H9 (cell line): ENCODE measurements around the gene ZNF3. TPM values are rescaled to one million over a fixed set of nuclear protein-coding genes. Genes with fewer than 3 reads are reported as not detected.

Source experiments
- DNase-seq: peaks from one replicate; pipeline ENCODE4 v3.0.0-alpha.2; 2017
- H2AFZ ChIP-seq: one replicate; pipeline ENCODE4 v1.6.1; 2013; ENCODE audit warnings: mild to moderate bottlenecking, low read length, control low read depth, moderate library complexity
- H2AK5ac ChIP-seq: 2 replicates; pipeline ENCODE4 v1.6.1; 2013; ENCODE audit warnings: low read length, control low read depth, mixed read lengths; ENCODE audit not compliant: insufficient read length
- H2BK120ac ChIP-seq: one replicate; pipeline ENCODE4 v1.6.1; 2013; ENCODE audit warnings: low read depth, mild to moderate bottlenecking, low read length, control low read depth, inconsistent platforms; ENCODE audit not compliant: poor library complexity, severe bottlenecking
- H2BK12ac ChIP-seq: 2 replicates; pipeline ENCODE4 v1.6.1; 2013; ENCODE audit warnings: low read length, control low read depth, mixed read lengths, low read depth; ENCODE audit not compliant: insufficient read length
- H2BK15ac ChIP-seq: 2 replicates; pipeline ENCODE4 v1.6.1; 2013; ENCODE audit warnings: low read depth, low read length, control low read depth
- H2BK20ac ChIP-seq: one replicate; pipeline ENCODE4 v1.6.1; 2013; ENCODE audit warnings: low read depth, mild to moderate bottlenecking, low read length, control low read depth, inconsistent platforms; ENCODE audit not compliant: poor library complexity, severe bottlenecking
- H2BK5ac ChIP-seq: 2 replicates; pipeline ENCODE4 v1.6.1; 2013; ENCODE audit warnings: low read length, control low read depth, mixed read lengths; ENCODE audit not compliant: insufficient read length
- H3K14ac ChIP-seq: 2 replicates; pipeline ENCODE4 v1.6.1; 2013; ENCODE audit warnings: low read length, control low read depth; ENCODE audit not compliant: insufficient read depth
- H3K18ac ChIP-seq: 2 replicates; pipeline ENCODE4 v1.6.1; 2013; ENCODE audit warnings: low read depth, mild to moderate bottlenecking, mixed read lengths, low read length, control low read depth; ENCODE audit not compliant: insufficient read length
- H3K23ac ChIP-seq: 2 replicates; pipeline ENCODE4 v1.6.1; 2013; ENCODE audit warnings: low read length, control low read depth, mixed read lengths, low read depth; ENCODE audit not compliant: insufficient read length
- H3K23me2 ChIP-seq: 2 replicates; pipeline ENCODE4 v1.6.1; 2013; ENCODE audit warnings: low read depth, mild to moderate bottlenecking, mixed read lengths, low read length, control low read depth; ENCODE audit not compliant: insufficient read length, poor library complexity, severe bottlenecking
- H3K27ac ChIP-seq: 2 replicates; pipeline ENCODE4 v1.5.1; 2013; ENCODE audit warnings: low read length, control low read depth, mixed read lengths, low read depth; ENCODE audit not compliant: insufficient read length
- H3K27me3 ChIP-seq: 2 replicates; pipeline ENCODE4 v1.6.1; 2013; ENCODE audit warnings: low read length, control low read depth, inconsistent platforms; ENCODE audit not compliant: insufficient read depth
- H3K4ac ChIP-seq: 2 replicates; pipeline ENCODE4 v1.6.1; 2013; ENCODE audit warnings: low read depth, mild to moderate bottlenecking, control low read depth, inconsistent platforms, low read length, moderate library complexity
- H3K4me1 ChIP-seq: 2 replicates; pipeline ENCODE4 v1.6.1; 2013; ENCODE audit warnings: low read length, control low read depth, inconsistent platforms; ENCODE audit not compliant: insufficient read depth
- H3K4me2 ChIP-seq: 2 replicates; pipeline ENCODE4 v1.6.1; 2013; ENCODE audit warnings: low read length, control low read depth, mixed read lengths; ENCODE audit not compliant: insufficient read length, insufficient read depth
- H3K56ac ChIP-seq: 2 replicates; pipeline ENCODE4 v1.6.1; 2013; ENCODE audit warnings: low read depth, mild to moderate bottlenecking, mixed read lengths, low read length, control low read depth; ENCODE audit not compliant: insufficient read length
- H3K79me1 ChIP-seq: 2 replicates; pipeline ENCODE4 v1.6.1; 2013; ENCODE audit warnings: low read depth, mild to moderate bottlenecking, moderate library complexity, low read length, control low read depth, inconsistent platforms; ENCODE audit not compliant: insufficient read depth, poor library complexity, severe bottlenecking
- H3K79me2 ChIP-seq: 2 replicates; pipeline ENCODE4 v1.6.1; 2013; ENCODE audit warnings: low read length, control low read depth, inconsistent platforms; ENCODE audit not compliant: insufficient read depth
- H3K9ac ChIP-seq: 2 replicates; pipeline ENCODE4 v1.6.1; 2013; ENCODE audit warnings: low read length, control low read depth, mixed read lengths; ENCODE audit not compliant: insufficient read length; ENCODE audit errors: extremely low read depth
- H3K9me3 ChIP-seq: one replicate; pipeline ENCODE4 v1.6.1; 2013; ENCODE audit warnings: low read depth, low read length, inconsistent platforms; ENCODE audit not compliant: control insufficient read depth
- H3T11ph ChIP-seq: one replicate; pipeline ENCODE4 v1.6.1; 2013; ENCODE audit warnings: mild to moderate bottlenecking, low read length, control low read depth, inconsistent platforms
- H4K20me1 ChIP-seq: one replicate; pipeline ENCODE4 v1.6.1; 2013; ENCODE audit not compliant: control insufficient read depth, insufficient read length, insufficient read depth
- H4K5ac ChIP-seq: 2 replicates; pipeline ENCODE4 v1.6.1; 2013; ENCODE audit warnings: low read depth, mild to moderate bottlenecking, mixed read lengths, low read length, control low read depth; ENCODE audit not compliant: insufficient read length
- H4K8ac ChIP-seq: replicated peaks from 2 replicates; pipeline ENCODE4 v1.6.1; 2013; ENCODE audit warnings: low read length, control low read depth, mixed read lengths, low read depth; ENCODE audit not compliant: insufficient read length
- H4K91ac ChIP-seq: 2 replicates; pipeline ENCODE4 v1.6.1; 2013; ENCODE audit warnings: low read depth, mild to moderate bottlenecking, moderate library complexity, mixed read lengths, low read length, control low read depth; ENCODE audit not compliant: insufficient read length
- H3K27ac Mint-ChIP-seq, 3 experiments: 2 replicates in 2 of 3; 3 replicates in 1 of 3; pipeline ENCODE4 v1.8.0; 2020 to 2021; ENCODE audit warnings: mixed read lengths in 3 of 3, mild to moderate bottlenecking in 1 of 3, moderate library complexity in 1 of 3
- H3K27me3 Mint-ChIP-seq: 2 replicates; pipeline ENCODE4 v1.8.0; 2021; ENCODE audit warnings: low read depth, mild to moderate bottlenecking, moderate library complexity, mixed read lengths
- H3K36me3 Mint-ChIP-seq, 3 experiments: 2 replicates in 2 of 3; 3 replicates in 1 of 3; pipeline ENCODE4 v1.8.0; 2020 to 2021; ENCODE audit warnings: low read depth in 3 of 3, mixed read lengths in 3 of 3; ENCODE audit not compliant: insufficient read depth in 1 of 3
- H3K4me1 Mint-ChIP-seq, 2 experiments: 2 replicates each; pipeline ENCODE4 v1.8.0; 2020; ENCODE audit warnings: mixed read lengths in 2 of 2
- H3K4me3 Mint-ChIP-seq, 2 experiments: 2 replicates in 1 of 2; 3 replicates in 1 of 2; pipeline ENCODE4 v1.8.0; 2020 to 2021; ENCODE audit warnings: mild to moderate bottlenecking in 2 of 2, mixed read lengths in 2 of 2, moderate library complexity in 1 of 2
- H3K9me3 Mint-ChIP-seq, 2 experiments: 2 replicates in 1 of 2; 3 replicates in 1 of 2; pipeline ENCODE4 v1.8.0; 2020; ENCODE audit warnings: mild to moderate bottlenecking in 2 of 2, mixed read lengths in 2 of 2, moderate library complexity in 1 of 2
- CTCF ChIP-seq: fragments of 200-600 bp; sonication (generic); conservative IDR thresholded peaks from 3 replicates; pipeline ENCODE4 v1.8.0; 2021; ENCODE audit warnings: antibody characterized with exemption, mild to moderate bottlenecking
- WGBS: extraction: QIAGEN DNeasy Blood & Tissue Kit; methylation state at CpG from one replicate; pipeline ENCODE4 v1.1.7; 2013; ENCODE audit warnings: missing lambda C conversion rate, low lambda C conversion rate, mixed read lengths; ENCODE audit not compliant: insufficient read length; ENCODE audit errors: extremely low coverage; 5-methylcytosine and 5-hydroxymethylcytosine counted together
- total RNA-seq: library from RNA; stranded (reverse); gene quantifications from 2 replicates; pipeline ENCODE4 v1.2.1, GENCODE V29; 2021

The ZNF3 gene
- total RNA-seq, 1 experiment from 2014 or later: 60.4 TPM

GRCh38 chr7:100098913-100099312, 17.4 kb upstream of the ZNF3 start:
- H3K9ac ChIP-seq: peak overlapping the region; percentile 9
- no peak overlapping the region for H3K4me2 ChIP-seq
- H4K8ac ChIP-seq: no peak overlapping the region
- H3T11ph ChIP-seq: no peak overlapping the region
- H3K14ac ChIP-seq: no peak overlapping the region
- H3K79me2 ChIP-seq: peaks cover 5% of the 10 kb centered on the region; the same call in 1 of the 2 replicates
- no peak overlapping the region for H4K91ac ChIP-seq
- H2BK15ac ChIP-seq: no peak overlapping the region
- no peak overlapping the region for H2AK5ac ChIP-seq
- no peak overlapping the region for H3K4ac ChIP-seq
- H3K23me2 ChIP-seq: no peaks in the 10 kb centered on the region
- H3K4me3 Mint-ChIP-seq: peak overlapping the region; percentile 93 to 95
- no peak overlapping the region for H2AFZ ChIP-seq
- H3K56ac ChIP-seq: no peak overlapping the region
- H3K27me3 ChIP-seq: no peaks in the 10 kb centered on the region
- H3K27me3 Mint-ChIP-seq: no peaks in the 10 kb centered on the region; the same call in 1 of the 2 replicates
- H3K23ac ChIP-seq: no peak overlapping the region
- no peak overlapping the region for H2BK20ac ChIP-seq
- no peak overlapping the region for H2BK12ac ChIP-seq
- H4K5ac ChIP-seq: no peak overlapping the region
- no peak overlapping the region for H2BK120ac ChIP-seq
- no peaks in the 10 kb centered on the region for H4K20me1 ChIP-seq
- H3K4me1 Mint-ChIP-seq: peaks cover 20 to 34% of the 10 kb centered on the region in 2 experiments
- no peak for DNase-seq
- no peaks in the 10 kb centered on the region for H3K4me1 ChIP-seq
- peaks cover 0 to 3% of the 10 kb centered on the region in 2 experiments; a peak in 1 of 5 replicates for H3K9me3 Mint-ChIP-seq
- H3K79me1 ChIP-seq: peaks cover 3% of the 10 kb centered on the region
- H3K36me3 Mint-ChIP-seq: peaks cover 62 to 79% (median 74%) of the 10 kb centered on the region in 3 experiments
- no peaks in the 10 kb centered on the region for H3K9me3 ChIP-seq
- H3K18ac ChIP-seq: no peak overlapping the region
- no peak overlapping the region for H2BK5ac ChIP-seq
- H3K27ac Mint-ChIP-seq: peak overlapping the region; percentile 95 to 99 (median 95); a peak in 6 of 7 replicates
- peak overlapping the region; percentile 18 for H3K27ac ChIP-seq
- WGBS: no CpG with 5 or more reads among the region's 10 CpGs
- TF ChIP-seq CTCF: no peak
